GM23248 (cell line): Measurements from ENCODE around the gene BZW1.

Experiments
- EZH2 ChIP-seq: fragments of 200-600 bp; sonication (generic); IDR thresholded peaks from 2 replicates; pipeline ENCODE4 v1.6.1; 2018; ENCODE audit warnings: antibody characterized with exemption, mild to moderate bottlenecking; ENCODE audit not compliant: insufficient read depth, poor library complexity, severe bottlenecking
- EZH2phosphoT487 ChIP-seq: fragments of 200-600 bp; sonication (generic); IDR thresholded peaks from 2 replicates; pipeline ENCODE4 v1.6.1; 2018; ENCODE audit warnings: antibody characterized with exemption, moderate library complexity, mild to moderate bottlenecking, low read depth; ENCODE audit not compliant: insufficient read depth

- TF ChIP-seq EZH2phosphoT487 = no peak
- no peak for TF ChIP-seq EZH2
Observed at GRCh38 chr2:200796561-200796960, 15.1 kb upstream of the BZW1 start.
